Astrocyte of the cerebellum (primary cell): ENCODE results near the gene MIA2.
A peak's percentile ranks its signal among the peaks of the same experiment; 100 is the strongest.
"Not testable (repeated sequence)": the region's sequence is repeated elsewhere in the genome, so short reads cannot be mapped to it uniquely, and the experiment has no call there.

Experiments used
- DNase-seq: peaks from one replicate; pipeline ENCODE4 v3.0.0-alpha.2; 2011; ENCODE audit warnings: low read depth
- H3K4me3 ChIP-seq: 2 replicates; pipeline ENCODE4 v1.5.1; 2011; ENCODE audit warnings: mild to moderate bottlenecking, low read depth, low read length, moderate library complexity
- CTCF ChIP-seq: IDR thresholded peaks from 2 replicates; pipeline ENCODE4 v1.5.1; 2012; ENCODE audit warnings: low read length, low read depth, moderate library complexity, mild to moderate bottlenecking; ENCODE audit errors: missing control alignments
- in situ Hi-C: cut with HindIII; loops from 2 replicates; pipeline ENCODE4 v1.10.0; 2017; ENCODE audit warnings: low sequenced_read_pairs

The MIA2 gene

GRCh38 chr14:39320318-39320717 lies 86.6 kb downstream of the MIA2 start:
- no peak for DNase-seq
- in situ Hi-C loops, result no loop called here
- TF ChIP-seq CTCF, result no peak

GRCh38 chr14:39322807-39323206 lies 89.1 kb downstream of the MIA2 start:
- DNase-seq, result no peak
- no peak overlapping the region for H3K4me3 ChIP-seq
- no peak for TF ChIP-seq CTCF
- in situ Hi-C loops, result no loop called here

More at GRCh38 chr14:39320318-39320717, 86.6 kb downstream of the MIA2 start:
- H3K4me3 ChIP-seq, result no peak overlapping the region

- no peak overlapping the region for H3K4me3 ChIP-seq
- DNase-seq, result no peak
- no peak for TF ChIP-seq CTCF
- in situ Hi-C loops, result no loop called here
Observed at GRCh38 chr14:39324097-39324496, 90.4 kb downstream of the MIA2 start.

GRCh38 chr14:39339003-39339402 lies 105.3 kb downstream of the MIA2 start:
- no peak for TF ChIP-seq CTCF
- H3K4me3 ChIP-seq, result no peak overlapping the region
- in situ Hi-C loops, result no loop called here
- peak; percentile 28 for DNase-seq

GRCh38 chr14:39341126-39341525 lies 107.4 kb downstream of the MIA2 start:
- H3K4me3 ChIP-seq, in situ Hi-C loops, DNase-seq: not testable (repeated sequence)

- no peak for DNase-seq
- no peak for TF ChIP-seq CTCF
- H3K4me3 ChIP-seq, result no peak overlapping the region
- in situ Hi-C loops, result no loop called here
Observed at GRCh38 chr14:39342768-39343167, 109.1 kb downstream of the MIA2 start.

- no peak for TF ChIP-seq CTCF
- in situ Hi-C loops, result no loop called here
- no peak overlapping the region for H3K4me3 ChIP-seq
- DNase-seq, result no peak
Observed at GRCh38 chr14:39343614-39344013, 109.9 kb downstream of the MIA2 start.
